Chondrocyte (in vitro differentiated cells): ENCODE results near the gene GRK3. TPM values are rescaled to one million over a fixed set of nuclear protein-coding genes. Genes with fewer than 3 reads are reported as not detected.

Experiments
- DNase-seq: peaks from one replicate; pipeline ENCODE4 v3.0.0; 2021; ENCODE audit warnings: mixed read lengths, low spot score
- H3K27ac Mint-ChIP-seq: one replicate; pipeline ENCODE4 v1.8.0; 2021; ENCODE audit warnings: mild to moderate bottlenecking, moderate library complexity, mixed read lengths; ENCODE audit not compliant: unreplicated experiment
- H3K27me3 Mint-ChIP-seq: 2 replicates; pipeline ENCODE4 v1.8.0; 2021; ENCODE audit warnings: low read depth, mixed read lengths
- H3K36me3 Mint-ChIP-seq: 2 replicates; pipeline ENCODE4 v1.8.0; 2021; ENCODE audit warnings: low read depth, mixed read lengths
- H3K4me1 Mint-ChIP-seq: 2 replicates; pipeline ENCODE4 v1.8.0; 2021; ENCODE audit warnings: low read depth, mild to moderate bottlenecking, mixed read lengths
- H3K4me3 Mint-ChIP-seq: one replicate; pipeline ENCODE4 v1.8.0; 2021; ENCODE audit warnings: mild to moderate bottlenecking, moderate library complexity, mixed read lengths; ENCODE audit not compliant: unreplicated experiment
- H3K9me3 Mint-ChIP-seq: 2 replicates; pipeline ENCODE4 v1.8.0; 2021; ENCODE audit warnings: low read depth, mixed read lengths
- total RNA-seq: library from RNA; stranded (reverse); gene quantifications from 3 replicates; pipeline ENCODE4 v1.2.1, GENCODE V29; 2021
- TF ChIP-seq, protein P1 (sequence below): fragments of 200-600 bp; sonication (generic); IDR thresholded peaks from 2 replicates; pipeline ENCODE4 v1.5.0; 2021; ENCODE audit warnings: antibody characterized with exemption, mild to moderate bottlenecking, moderate library complexity

GRK3 gene
- total RNA-seq, 1 donor from 2014 or later, result 2.0 TPM

- Mint-ChIP-seq H3K4me3 (no peak overlapping the region), H3K27me3 (no peaks in the 10 kb centered on the region), H3K9me3 (no peaks in the 10 kb centered on the region), H3K27ac (no peak overlapping the region), H3K4me1 (peaks cover 18% of the 10 kb centered on the region), H3K36me3 (no peaks in the 10 kb centered on the region)
- TF ChIP-seq, protein P1, sequence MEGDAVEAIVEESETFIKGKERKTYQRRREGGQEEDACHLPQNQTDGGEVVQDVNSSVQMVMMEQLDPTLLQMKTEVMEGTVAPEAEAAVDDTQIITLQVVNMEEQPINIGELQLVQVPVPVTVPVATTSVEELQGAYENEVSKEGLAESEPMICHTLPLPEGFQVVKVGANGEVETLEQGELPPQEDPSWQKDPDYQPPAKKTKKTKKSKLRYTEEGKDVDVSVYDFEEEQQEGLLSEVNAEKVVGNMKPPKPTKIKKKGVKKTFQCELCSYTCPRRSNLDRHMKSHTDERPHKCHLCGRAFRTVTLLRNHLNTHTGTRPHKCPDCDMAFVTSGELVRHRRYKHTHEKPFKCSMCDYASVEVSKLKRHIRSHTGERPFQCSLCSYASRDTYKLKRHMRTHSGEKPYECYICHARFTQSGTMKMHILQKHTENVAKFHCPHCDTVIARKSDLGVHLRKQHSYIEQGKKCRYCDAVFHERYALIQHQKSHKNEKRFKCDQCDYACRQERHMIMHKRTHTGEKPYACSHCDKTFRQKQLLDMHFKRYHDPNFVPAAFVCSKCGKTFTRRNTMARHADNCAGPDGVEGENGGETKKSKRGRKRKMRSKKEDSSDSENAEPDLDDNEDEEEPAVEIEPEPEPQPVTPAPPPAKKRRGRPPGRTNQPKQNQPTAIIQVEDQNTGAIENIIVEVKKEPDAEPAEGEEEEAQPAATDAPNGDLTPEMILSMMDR, result no peak
- no peak for DNase-seq
These were observed 79.6 kb downstream of the GRK3 start for GRCh38 chr22:25644122-25644521.

DNA sequence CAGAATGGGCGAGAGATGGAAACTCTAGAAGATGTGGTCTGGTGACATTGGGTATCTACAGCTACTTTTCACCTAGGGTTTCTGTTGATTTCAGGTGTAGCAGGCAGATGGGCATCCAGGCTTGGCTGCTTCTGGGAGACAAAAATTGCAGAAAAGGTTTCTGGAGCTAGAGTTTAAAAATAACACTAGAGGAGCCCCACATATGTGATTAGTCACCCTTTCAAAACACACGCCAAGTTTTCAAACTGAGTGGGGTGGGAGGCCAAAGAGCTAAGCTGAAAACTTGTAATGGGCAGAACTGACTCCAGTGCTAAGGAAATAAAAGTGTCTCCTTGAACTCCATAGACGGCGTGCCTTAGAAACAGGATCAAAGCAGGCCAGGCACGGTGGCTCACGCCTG, 80.8 kb downstream of the GRK3 start:
- Mint-ChIP-seq H3K27me3 (no peaks in the 10 kb centered on the region), H3K36me3 (no peaks in the 10 kb centered on the region), H3K4me1 (peaks cover 18% of the 10 kb centered on the region), H3K27ac (peak overlapping the region; percentile 5), H3K9me3 (no peaks in the 10 kb centered on the region), H3K4me3 (no peak overlapping the region)
- TF ChIP-seq, protein P1, result no peak
- DNase-seq, result no peak

GRCh38 chr22:25645964-25646363, 81.5 kb downstream of the GRK3 start:
- TF ChIP-seq, protein P1, result no peak
- peaks cover 18% of the 10 kb centered on the region for H3K4me1 Mint-ChIP-seq
- no peaks in the 10 kb centered on the region for H3K36me3 Mint-ChIP-seq
- H3K9me3 Mint-ChIP-seq, result no peaks in the 10 kb centered on the region
- no peaks in the 10 kb centered on the region for H3K27me3 Mint-ChIP-seq
- H3K4me3 Mint-ChIP-seq, result no peak overlapping the region
- H3K27ac Mint-ChIP-seq, result no peak overlapping the region
- no peak for DNase-seq

DNA sequence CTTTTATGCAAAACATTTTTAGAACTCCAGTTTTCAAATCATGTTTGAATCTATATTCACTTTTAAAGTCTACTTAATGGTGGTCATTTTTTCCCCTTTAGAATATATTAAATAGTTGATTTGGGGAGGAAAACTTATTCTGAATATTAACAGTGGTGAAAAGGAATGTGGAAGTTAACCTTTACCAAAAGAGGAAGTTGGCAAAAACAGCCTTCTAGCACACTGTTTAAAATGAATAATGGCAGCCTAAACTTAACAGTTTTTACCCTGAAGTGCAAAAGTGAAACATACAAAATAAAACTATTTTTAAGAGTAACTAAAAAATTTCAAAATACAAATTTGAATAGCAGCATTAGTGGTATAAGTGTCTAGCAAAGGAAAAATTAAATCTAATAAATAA, 86.4 kb downstream of the GRK3 start:
- Mint-ChIP-seq H3K9me3 (no peaks in the 10 kb centered on the region), H3K27me3 (no peaks in the 10 kb centered on the region), H3K4me3 (no peak overlapping the region), H3K36me3 (no peaks in the 10 kb centered on the region), H3K27ac (no peak overlapping the region), H3K4me1 (no peaks in the 10 kb centered on the region)
- no peak for DNase-seq
- TF ChIP-seq, protein P1, result no peak

GRCh38 chr22:25651332-25652085, 87.0 kb downstream of the GRK3 start:
- H3K36me3 Mint-ChIP-seq, result no peaks in the 10 kb centered on the region

More at GRCh38 chr22:25651332-25652085, 87.0 kb downstream of the GRK3 start:
- H3K27ac Mint-ChIP-seq, result no peak overlapping the region
- DNase-seq, result no peak
- H3K9me3 Mint-ChIP-seq, result no peaks in the 10 kb centered on the region
- H3K4me1 Mint-ChIP-seq, result no peaks in the 10 kb centered on the region
- TF ChIP-seq, protein P1, result no peak
- H3K4me3 Mint-ChIP-seq, result no peak overlapping the region
- no peaks in the 10 kb centered on the region for H3K27me3 Mint-ChIP-seq
